Mucosa of descending colon (tissue), 3 donors: ENCODE data around the gene FES. TPM values are rescaled to one million over a fixed set of nuclear protein-coding genes. Genes with fewer than 3 reads are reported as not detected.
A peak's percentile ranks its signal among the peaks of the same experiment; 100 is the strongest.

Experiments
- ATAC-seq: fragments of 200-7000 bp; cut with Tn5 transposase; one replicate; pipeline ENCODE4 v1.9.1; 2020; ENCODE audit warnings: mild to moderate bottlenecking, moderate library complexity
- DNase-seq, 3 donors: peaks; one replicate each; pipeline ENCODE4 v3.0.0-alpha.2; 2020
- H3K36me3 ChIP-seq: fragments of 200-600 bp; one replicate; pipeline ENCODE4 v1.8.0; 2021; ENCODE audit warnings: low read depth, mild to moderate bottlenecking
- H3K4me1 ChIP-seq: fragments of 200-600 bp; one replicate; pipeline ENCODE4 v1.8.0; 2021; ENCODE audit warnings: low read depth, mild to moderate bottlenecking
- H3K4me3 ChIP-seq: fragments of 200-600 bp; one replicate; pipeline ENCODE4 v1.8.0; 2021; ENCODE audit warnings: mild to moderate bottlenecking
- H3K9me3 ChIP-seq: fragments of 200-600 bp; one replicate; pipeline ENCODE4 v1.8.0; 2021; ENCODE audit warnings: mild to moderate bottlenecking
- intact Hi-C, 2 donors: fragments of 100-400 bp; cut with DNase I in 1 of 2; cut with micrococcal nuclease in 1 of 2; formaldehyde crosslinking; loops; one replicate each; pipeline versions ENCODE4 v1.11.0 to v1.11.1; 2022; cut with DNase I, micrococcal nuclease
- total RNA-seq, 3 donors: library from RNA; stranded (reverse); fragmentation: NEBNext Ultra II Directional in 2 of 3; extraction: Animal tissue kit (Norgen Biotek cat#: 25700) in 2 of 3; gene quantifications; one replicate each; pipeline versions ENCODE4 v1.2.1 to v1.2.4, GENCODE V29; 2021 to 2023
- TF ChIP-seq, protein P1 (sequence below): fragments of 200-600 bp; IDR thresholded peaks from one replicate; pipeline ENCODE4 v1.8.0; 2022; ENCODE audit warnings: antibody characterized with exemption, mild to moderate bottlenecking
- donor health status: DM: no; HTN: no; CAD: no; lungs with moderate emphysema.
- donor health status: DM: no; HTN: no; CAD: no.
- donor health status: DM: no; HTN: yes; CAD: no.

FES gene
- total RNA-seq, 3 donors from 2014 or later = 7.9 to 18.6 (median 12.1) TPM

- TF ChIP-seq, protein P1, sequence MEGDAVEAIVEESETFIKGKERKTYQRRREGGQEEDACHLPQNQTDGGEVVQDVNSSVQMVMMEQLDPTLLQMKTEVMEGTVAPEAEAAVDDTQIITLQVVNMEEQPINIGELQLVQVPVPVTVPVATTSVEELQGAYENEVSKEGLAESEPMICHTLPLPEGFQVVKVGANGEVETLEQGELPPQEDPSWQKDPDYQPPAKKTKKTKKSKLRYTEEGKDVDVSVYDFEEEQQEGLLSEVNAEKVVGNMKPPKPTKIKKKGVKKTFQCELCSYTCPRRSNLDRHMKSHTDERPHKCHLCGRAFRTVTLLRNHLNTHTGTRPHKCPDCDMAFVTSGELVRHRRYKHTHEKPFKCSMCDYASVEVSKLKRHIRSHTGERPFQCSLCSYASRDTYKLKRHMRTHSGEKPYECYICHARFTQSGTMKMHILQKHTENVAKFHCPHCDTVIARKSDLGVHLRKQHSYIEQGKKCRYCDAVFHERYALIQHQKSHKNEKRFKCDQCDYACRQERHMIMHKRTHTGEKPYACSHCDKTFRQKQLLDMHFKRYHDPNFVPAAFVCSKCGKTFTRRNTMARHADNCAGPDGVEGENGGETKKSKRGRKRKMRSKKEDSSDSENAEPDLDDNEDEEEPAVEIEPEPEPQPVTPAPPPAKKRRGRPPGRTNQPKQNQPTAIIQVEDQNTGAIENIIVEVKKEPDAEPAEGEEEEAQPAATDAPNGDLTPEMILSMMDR = no peak
- intact Hi-C loops = no loop called here
Observed at GRCh38 chr15:90857883-90858443, 26.3 kb upstream of the FES start.

DNA sequence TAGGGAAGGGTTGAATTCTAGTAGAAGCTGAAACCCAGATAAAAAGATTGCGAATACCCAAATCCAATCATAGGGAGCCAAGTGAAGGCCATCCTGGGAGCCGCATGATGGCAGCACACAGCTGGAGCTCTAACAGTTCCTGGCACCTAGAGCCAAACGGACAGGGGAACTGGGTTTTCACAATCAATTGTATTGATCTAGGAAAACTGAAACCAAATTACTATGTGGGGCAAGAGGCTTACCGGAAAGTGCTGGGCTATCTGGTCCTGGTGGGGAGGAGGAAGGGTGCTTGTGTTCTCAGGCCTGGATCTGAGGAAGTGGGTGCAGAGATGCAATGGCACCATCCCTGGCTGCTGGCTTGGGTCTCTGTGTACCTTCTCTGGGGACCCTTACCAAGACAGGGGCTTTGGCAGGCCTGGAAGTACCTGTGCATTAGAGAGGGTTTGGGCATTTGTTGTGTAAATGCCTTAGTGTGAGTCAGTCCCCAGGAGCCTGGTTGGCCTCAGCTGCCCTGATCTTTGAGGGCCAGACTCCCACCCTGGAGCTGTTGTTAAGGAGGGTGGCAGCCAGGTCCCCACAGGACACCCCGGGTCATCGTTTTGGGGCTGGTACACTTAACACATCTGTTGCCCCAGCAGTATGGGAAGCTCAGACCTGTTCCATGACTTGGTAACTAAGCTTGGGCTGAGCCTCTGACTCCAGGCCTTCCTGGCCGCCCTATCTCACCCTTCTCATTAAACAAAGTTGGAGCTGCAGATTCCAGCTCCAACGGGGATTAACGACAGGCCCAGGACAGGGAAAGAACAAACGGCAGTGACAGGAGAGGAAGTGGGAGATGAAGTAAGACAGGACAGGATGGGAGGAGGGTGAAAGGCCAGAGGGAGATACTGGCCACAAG lies 24.8 kb upstream of the FES start:
- TF ChIP-seq, protein P1 = no peak
- DNase-seq (no peak), ATAC-seq (no peak)
- Histone ChIP-seq H3K36me3 (no peaks in the 10 kb centered on the region), H3K9me3 (no peaks in the 10 kb centered on the region), H3K4me1 (peaks cover 6% of the 10 kb centered on the region), H3K4me3 (no peak overlapping the region)
- intact Hi-C loops = no loop called here

More at GRCh38 chr15:90857883-90858443, 26.3 kb upstream of the FES start:
- DNase-seq (no peak), ATAC-seq (no peak)
- Histone ChIP-seq H3K4me3 (no peak overlapping the region), H3K4me1 (peaks cover 6% of the 10 kb centered on the region), H3K9me3 (no peaks in the 10 kb centered on the region), H3K36me3 (no peaks in the 10 kb centered on the region)

DNA sequence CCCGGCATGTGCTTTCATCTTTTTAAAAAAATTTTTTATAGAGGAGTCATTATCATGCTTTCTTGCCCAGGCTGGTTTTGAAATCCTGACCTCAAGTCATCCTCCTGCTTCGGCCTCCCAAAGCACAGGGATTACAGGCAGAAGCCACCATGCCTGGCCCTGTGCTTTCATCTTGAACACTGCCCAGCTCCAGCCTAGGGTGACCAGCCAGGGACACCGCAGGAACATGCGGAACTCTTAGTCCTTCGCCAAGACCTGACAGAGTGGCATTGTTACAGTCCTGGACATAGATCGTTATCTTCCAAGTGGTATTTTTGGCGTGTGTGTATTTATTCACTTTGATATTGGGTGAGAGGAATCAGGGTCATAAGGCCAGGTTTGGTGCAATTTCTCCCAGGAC lies 23.9 kb upstream of the FES start:
- TF ChIP-seq, protein P1 = no peak
- ATAC-seq (peak; percentile 22), DNase-seq (no peak)
- intact Hi-C loops = no loop called here
- no peaks in the 10 kb centered on the region for H3K36me3 ChIP-seq
- H3K4me3 ChIP-seq = no peak overlapping the region
- no peaks in the 10 kb centered on the region for H3K9me3 ChIP-seq
- peaks cover 6% of the 10 kb centered on the region for H3K4me1 ChIP-seq

DNA sequence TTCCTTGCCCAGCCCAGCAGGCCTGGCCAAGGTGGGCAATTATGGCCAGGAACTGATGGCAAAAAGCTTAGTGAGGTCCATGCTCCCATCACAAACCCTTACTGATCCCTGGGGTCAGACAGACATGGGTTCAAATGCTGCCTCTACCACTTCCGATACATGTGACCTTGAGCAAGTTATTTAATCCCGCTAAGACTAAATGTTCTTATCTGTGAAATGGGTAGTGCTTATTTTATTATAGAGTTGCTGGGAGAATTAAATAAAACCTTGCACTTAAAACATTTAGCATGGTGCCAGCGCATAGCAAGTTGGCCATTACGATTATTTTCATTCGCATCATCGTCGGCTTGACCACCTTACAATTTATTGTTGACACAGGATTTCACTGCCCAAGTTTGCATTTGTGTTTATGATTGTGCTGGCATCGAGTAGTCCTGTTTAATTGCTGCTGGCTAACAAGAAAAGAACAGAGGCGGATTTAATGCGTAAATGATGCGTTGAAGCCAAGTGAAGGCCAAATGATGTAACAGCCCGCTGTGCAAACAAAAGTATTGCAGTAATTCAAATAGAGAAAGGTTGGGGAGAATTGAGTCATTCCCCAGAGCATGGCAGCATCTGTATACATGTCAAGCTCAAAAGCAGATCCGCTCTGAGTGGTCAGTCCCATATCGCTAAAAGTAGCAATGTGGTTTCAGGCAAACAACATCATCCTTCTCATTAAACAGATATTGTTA lies 23.2 kb upstream of the FES start:
- ATAC-seq (peak; percentile 76), DNase-seq (no peak)
- H3K4me1 ChIP-seq = peaks cover 6% of the 10 kb centered on the region
- no peaks in the 10 kb centered on the region for H3K36me3 ChIP-seq
- TF ChIP-seq, protein P1 = no peak
- no peaks in the 10 kb centered on the region for H3K9me3 ChIP-seq
- H3K4me3 ChIP-seq = no peak overlapping the region
- intact Hi-C loops = no loop called here

DNA sequence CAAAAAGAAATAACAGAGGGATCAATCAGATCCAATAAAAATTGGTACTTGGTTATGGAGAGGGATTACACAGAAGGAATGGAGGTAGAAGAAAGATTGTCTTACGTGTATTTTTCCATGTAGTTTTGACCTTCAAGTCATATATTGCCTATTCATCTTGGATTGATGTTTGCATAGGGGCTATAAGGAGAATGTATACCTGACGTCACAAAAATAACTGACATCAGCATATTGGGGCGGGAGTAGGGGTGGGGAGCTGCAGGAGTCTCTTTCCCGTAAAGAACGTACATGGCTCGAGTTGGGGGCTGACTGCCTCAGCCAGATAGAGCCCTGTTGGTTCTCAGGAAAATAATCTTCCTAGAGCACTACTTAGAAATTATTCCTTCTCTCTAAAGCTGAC lies 21.8 kb upstream of the FES start:
- no peak for DNase-seq
- intact Hi-C loops = no loop called here
- peaks cover 3% of the 10 kb centered on the region for H3K4me1 ChIP-seq
- no peak overlapping the region for H3K4me3 ChIP-seq
- no peak for ATAC-seq
- TF ChIP-seq, protein P1 = no peak
- no peaks in the 10 kb centered on the region for H3K36me3 ChIP-seq
- H3K9me3 ChIP-seq = no peaks in the 10 kb centered on the region
